HG03439 (cell line): Measurements from ENCODE around the gene CDH2.

Experiments
- ATAC-seq: cut with Tn5 transposase; IDR thresholded peaks from one replicate; pipeline ENCODE4 v1.9.1; 2021; ENCODE audit warnings: mild to moderate bottlenecking, moderate library complexity; ENCODE audit not compliant: unreplicated experiment

The CDH2 gene

DNA sequence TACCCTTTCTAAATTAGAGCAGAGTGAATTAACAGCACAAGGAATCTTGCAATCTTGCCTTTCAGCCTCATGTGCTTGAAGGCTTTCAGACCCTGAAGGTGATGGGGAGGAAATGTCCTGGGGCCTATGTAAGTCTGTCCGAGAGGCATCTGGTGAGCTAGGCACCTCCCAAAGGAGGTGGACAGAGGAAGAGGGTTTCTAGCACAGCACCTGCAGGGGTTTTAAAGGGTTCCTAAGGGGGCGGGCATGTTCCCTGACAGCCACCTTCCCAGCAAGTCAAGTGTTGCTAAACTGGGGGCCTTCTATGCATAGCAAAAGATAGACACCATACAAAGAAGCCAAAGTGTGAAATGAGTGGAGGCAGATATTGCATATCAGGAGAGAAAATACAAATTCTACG is 88.5 kb downstream of the CDH2 start:
- ATAC-seq, result no peak

GRCh38 chr18:28086670-28087552 is 90.0 kb downstream of the CDH2 start:
- no peak for ATAC-seq

GRCh38 chr18:28081516-28081915 is 95.4 kb downstream of the CDH2 start:
- no peak for ATAC-seq

DNA sequence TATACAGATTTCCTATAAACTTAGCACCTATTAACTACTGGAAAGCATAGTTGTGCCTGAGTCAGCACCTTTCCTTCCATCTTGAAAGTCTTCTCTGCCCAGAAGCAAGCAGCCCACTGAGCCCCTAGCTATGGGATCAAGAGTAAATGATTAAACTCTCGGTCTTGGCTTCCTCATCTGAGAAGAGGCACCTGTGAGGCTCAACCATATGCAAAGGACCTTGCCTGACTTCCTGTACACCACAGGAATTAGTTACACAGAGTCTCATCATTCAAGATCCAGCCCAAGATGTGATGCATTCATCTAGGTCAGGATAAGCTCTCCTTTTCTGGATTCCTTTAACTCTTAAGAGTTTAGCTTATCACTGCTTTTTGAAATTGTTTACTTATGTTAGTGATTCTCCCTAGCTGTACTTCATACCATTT is 96.0 kb downstream of the CDH2 start:
- ATAC-seq, result no peak

GRCh38 chr18:28079883-28080282 is 97.0 kb downstream of the CDH2 start:
- ATAC-seq, result no peak

DNA sequence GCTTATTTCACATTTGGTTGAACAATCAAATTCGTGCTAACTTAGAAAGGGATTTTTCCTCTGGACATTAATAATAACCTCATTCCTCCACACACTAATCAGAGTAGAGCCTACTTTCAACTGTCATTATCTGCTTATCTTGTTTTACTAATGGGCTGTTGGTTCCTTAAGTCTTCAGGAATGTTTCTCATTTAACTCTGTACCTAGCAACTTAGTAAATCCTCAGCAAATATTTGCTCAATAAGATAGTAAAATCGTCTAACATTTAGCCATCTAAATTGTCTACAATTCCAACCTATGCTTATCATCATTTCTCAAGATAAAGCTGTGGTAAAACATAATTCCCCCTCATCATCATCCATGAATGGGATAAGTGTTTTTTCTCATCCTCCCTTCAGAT is 98.1 kb downstream of the CDH2 start:
- no peak for ATAC-seq

- no peak for ATAC-seq
Observed at GRCh38 chr18:28078298-28078697, 98.6 kb downstream of the CDH2 start.

DNA sequence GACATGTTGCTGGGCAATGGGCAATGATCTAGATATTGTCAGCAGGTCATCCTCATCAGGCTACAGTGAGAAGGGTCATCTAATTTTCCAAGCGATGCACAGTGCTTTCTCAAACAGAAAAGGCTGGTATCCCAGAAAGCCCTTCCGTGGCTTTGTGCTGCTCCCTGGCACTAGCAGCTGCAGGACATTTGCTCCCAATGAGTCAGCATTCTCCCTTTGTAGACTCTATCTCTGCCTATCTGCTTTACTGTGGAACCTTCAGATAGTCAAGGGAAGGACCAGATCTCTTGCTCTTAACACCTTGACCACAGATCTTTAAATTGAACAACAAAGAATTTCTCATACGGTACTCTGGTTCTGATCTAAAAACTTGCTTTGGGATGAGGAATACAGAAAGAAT is 101.4 kb downstream of the CDH2 start:
- ATAC-seq, result no peak

DNA sequence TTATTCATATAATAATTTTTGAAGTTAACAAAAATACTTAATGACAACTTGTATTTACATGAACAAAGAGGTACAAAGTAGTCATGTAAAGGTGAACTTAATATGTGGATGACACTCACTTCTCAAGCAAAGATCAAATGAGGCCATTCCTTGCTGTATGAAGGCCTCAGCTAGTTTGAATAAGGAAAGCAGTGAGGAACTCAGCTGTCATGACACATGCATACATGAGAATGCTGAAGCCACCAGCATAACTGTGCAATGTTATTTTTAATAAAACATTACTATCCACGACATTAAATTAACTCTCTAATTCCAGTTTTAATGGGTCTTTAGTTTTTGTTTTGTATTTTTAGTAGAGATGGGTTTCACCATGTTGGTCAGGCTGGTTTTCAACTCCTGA is 102.9 kb downstream of the CDH2 start:
- ATAC-seq, result no peak

DNA sequence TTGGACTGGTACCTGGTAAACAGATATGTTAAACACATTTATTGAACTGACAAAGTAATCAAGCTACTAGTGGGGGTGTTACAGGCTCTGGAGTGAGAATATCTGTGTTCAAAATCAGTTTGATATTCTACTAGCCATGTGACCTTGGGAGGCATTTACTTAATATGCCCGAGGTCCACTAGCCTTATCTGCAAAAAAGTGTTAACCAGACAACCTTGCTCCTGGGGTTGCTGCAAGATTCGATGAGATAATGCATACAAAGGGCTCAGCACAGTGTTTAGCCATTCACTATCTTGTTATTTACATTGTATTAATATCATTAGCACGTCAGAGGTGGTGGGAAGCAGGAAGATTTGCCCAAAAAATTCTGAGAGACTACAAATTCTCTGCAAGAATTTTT is 103.3 kb downstream of the CDH2 start:
- no peak for ATAC-seq

GRCh38 chr18:28071199-28071598 is 105.7 kb downstream of the CDH2 start:
- ATAC-seq, result no peak

DNA sequence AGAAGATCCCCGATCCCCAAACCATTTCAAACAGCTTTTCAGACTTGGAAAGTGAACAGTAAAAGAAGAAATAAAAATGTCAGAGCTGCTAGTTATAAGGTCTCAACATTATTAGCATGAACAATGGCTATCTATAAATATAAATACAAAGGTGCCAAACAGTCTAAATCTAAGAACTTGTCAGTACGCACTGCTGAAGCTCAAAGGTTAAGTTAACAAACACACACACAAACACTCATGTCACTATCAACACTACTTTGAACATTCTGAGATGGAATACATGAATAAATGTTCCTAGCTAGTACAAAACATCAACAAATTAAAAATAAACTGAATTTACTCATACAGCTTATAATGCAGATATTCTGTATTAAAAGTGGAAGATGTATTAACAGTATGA is 108.7 kb downstream of the CDH2 start:
- ATAC-seq, result no peak

DNA sequence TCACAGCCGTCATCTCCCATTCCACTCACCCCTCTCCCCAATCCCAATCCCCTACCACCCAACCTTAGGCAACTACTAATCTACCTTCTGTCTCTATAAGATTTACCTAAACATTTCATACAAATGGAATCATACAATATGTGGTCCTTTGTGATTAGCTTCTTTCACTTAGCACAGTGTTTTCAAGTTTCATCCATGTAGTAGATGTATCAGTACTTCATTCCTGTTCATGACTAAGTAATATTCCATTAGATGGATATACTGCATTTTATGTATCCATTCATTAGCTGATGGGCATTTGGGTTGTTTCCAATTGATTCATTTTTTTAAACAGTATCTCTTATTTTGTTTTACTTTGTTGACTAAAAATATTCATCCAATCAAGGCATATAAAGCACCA is 109.6 kb downstream of the CDH2 start:
- no peak for ATAC-seq

GRCh38 chr18:28065793-28066186 is 111.1 kb downstream of the CDH2 start:
- no peak for ATAC-seq

- ATAC-seq, result no peak
Observed at GRCh38 chr18:28065031-28065792, 111.7 kb downstream of the CDH2 start.

DNA sequence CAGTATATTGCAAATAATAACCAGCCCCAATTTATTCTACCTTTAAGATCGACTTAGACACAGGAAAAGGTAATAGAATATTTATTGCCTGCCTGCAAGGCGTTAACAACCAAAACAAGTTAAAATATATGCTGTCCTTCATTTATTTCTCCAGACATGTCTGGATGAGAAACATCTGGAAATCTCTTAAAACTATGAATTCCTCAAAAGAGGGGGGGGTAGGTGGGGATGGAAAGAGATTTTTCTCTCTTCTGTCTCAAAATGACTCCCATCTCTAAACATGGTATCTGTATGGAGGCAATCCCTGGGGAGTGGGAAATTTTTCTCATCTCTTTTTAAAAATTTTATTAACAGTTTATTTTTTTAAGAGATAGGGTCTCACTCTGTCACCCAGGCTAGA is 113.0 kb downstream of the CDH2 start:
- ATAC-seq, result no peak

GRCh38 chr18:28063271-28063761 is 113.6 kb downstream of the CDH2 start:
- ATAC-seq, result no peak

- ATAC-seq, result no peak
Observed at GRCh38 chr18:28062443-28062842, 114.5 kb downstream of the CDH2 start.

DNA sequence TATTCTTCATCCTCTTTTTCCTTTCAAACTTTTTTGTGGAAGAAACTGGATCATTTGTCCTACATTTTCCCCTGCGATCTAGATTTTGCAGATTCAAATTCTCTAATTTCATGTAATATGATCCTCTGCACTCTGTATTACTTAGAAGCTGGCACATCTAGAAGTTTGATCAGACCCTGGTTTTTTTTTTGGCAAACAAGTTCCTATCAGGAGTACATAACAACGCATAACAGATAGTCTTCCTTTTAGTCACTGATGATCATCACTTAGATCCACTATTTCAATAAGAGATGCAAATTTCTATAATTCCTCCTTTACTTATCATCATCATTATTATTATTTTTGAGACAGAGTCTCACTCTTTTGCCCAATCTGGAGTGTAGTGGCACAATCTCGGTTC is 117.1 kb downstream of the CDH2 start:
- ATAC-seq, result no peak

- ATAC-seq, result no peak
Observed at GRCh38 chr18:28050545-28050944, 126.4 kb downstream of the CDH2 start.

DNA sequence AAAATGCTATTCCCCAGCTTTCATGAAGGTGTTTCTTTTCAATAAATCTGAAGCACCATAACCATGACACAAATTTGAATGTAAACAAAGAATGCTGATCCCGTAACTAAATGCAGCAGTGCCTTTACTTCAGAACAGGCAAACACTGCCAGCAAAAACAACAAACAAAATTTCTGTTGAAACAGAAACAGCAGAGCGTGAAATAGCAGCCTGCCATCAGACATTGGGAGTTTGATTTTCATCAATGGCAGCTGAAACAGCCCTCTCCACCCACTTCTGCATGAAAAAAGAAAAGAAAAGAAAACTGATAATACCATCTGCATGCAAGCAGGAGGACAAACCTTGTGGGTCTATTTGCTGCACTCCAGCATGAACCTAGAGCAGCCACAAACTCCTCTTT is 128.3 kb downstream of the CDH2 start:
- ATAC-seq, result no peak

DNA sequence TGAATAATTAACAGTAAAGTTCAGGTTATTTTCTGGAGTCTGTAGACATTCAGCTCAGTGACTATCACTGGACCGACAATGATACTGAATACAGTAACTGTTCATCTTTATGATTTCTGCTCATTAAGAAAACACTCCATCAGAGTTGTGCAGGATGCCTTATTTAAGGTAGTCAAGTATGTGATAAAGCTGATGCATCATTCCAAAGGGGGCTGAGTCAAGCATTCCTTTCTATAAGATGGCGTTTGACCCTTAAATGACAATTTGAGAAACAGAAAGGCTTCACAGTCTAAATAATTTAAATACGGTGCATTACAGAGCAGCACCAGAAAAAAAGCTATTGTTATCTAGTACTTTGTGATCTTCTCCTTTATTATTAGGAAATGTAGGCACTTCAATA is 131.1 kb downstream of the CDH2 start:
- ATAC-seq, result no peak
